ENCODE results near the gene MCF2L2. TPM values are rescaled to one million over a fixed set of nuclear protein-coding genes. Genes with fewer than 3 reads are reported as not detected.

The MCF2L2 gene
- polyA plus RNA-seq, 1 experiment, result not detected

DNA sequence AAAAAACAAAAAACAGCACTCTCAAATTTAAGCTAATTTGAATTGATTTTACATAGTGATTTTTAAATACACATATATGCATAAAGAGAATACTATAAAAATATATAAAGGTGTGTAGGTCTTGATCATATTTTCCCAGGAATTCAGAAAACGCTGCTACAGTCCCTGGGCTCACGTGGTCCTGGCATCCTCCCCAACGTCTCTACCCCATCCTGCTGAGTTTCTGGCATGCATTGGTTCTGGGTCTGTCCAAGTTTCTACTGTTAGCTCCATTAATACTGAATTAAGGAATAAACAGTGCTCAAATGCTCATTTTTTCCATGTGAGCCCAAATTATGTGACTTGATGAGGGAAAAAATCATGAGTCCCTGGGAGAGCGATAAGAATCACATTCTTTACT is 233.2 kb downstream of the MCF2L2 start:
- DNase-seq (ENCODE audit: low read depth, low spot score), result no peak
- CTCF ChIA-PET, result interaction anchor here (0.6 to 3.4 kb wide), 3 partner anchors 10 to 250 kb away, joined by 3 to 27 read pairs (median 3); no protein-coding TSS in a partner anchor
- H3K4me3 ChIP-seq (ENCODE audit: low read depth, low read length), result no peak overlapping the region
- TF ChIP-seq, protein P1, sequence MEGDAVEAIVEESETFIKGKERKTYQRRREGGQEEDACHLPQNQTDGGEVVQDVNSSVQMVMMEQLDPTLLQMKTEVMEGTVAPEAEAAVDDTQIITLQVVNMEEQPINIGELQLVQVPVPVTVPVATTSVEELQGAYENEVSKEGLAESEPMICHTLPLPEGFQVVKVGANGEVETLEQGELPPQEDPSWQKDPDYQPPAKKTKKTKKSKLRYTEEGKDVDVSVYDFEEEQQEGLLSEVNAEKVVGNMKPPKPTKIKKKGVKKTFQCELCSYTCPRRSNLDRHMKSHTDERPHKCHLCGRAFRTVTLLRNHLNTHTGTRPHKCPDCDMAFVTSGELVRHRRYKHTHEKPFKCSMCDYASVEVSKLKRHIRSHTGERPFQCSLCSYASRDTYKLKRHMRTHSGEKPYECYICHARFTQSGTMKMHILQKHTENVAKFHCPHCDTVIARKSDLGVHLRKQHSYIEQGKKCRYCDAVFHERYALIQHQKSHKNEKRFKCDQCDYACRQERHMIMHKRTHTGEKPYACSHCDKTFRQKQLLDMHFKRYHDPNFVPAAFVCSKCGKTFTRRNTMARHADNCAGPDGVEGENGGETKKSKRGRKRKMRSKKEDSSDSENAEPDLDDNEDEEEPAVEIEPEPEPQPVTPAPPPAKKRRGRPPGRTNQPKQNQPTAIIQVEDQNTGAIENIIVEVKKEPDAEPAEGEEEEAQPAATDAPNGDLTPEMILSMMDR (IDR thresholded peaks at IDR 0.05; ENCODE audit: low read depth, low read length), result no peak
- no peaks in the 10 kb centered on the region for H3K27me3 ChIP-seq (ENCODE audit: control insufficient read depth, insufficient read depth, low read length)
- H3K9me3 ChIP-seq (ENCODE audit: control insufficient read depth, insufficient read depth, low read length), result no peaks in the 10 kb centered on the region
- POLR2A ChIA-PET, result no interaction called here
- H3K27ac ChIP-seq (ENCODE audit: low read depth, low read length), result no peak overlapping the region

DNA sequence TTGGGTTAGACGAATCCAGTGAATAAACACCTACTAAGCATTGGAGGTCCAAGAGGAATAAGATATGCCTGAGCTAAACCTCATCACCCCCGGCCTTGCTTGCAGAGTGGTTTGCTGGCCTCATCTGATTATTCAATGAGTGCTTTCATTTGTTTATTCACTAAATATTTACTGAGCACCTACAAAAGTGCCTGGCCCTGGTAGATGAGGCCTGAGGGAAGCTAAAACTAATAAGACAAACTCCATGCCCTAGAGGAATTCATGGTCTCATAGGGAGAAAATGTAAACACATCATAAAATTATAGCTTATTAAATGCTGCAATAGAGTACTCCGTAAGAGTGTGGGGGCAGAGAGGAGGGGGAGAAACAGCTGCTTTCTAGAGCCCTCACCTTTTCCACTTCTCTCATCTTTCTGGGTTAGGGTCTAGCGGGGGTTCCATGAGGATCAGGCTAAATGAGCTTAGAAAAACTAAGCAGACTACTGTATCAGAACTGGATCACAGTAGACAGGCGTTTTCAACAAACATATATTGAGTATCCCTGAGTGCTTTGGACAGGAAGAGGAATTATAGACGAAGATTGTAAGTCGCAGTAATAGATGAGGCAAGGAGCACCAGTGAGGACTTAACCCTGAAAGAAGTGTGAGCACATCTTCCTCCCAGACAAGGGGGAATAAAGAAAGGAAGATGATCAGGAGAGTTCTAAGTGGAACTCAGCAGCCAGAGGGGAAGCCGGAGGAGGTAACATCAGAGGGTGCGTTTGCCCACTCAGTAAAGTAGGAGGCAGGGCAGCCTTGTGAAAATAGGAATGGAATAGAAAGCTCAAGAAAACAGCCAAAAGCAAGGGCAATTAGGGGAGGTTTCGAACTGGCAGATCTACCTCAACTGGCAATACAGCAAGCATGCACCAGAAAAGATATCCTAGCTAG is 234.4 kb downstream of the MCF2L2 start:
- Histone ChIP-seq H3K27ac (ENCODE audit: low read depth, low read length) (no peak overlapping the region), H3K27me3 (ENCODE audit: control insufficient read depth, insufficient read depth, low read length) (no peaks in the 10 kb centered on the region), H3K4me3 (ENCODE audit: low read depth, low read length) (no peak overlapping the region), H3K9me3 (ENCODE audit: control insufficient read depth, insufficient read depth, low read length) (no peaks in the 10 kb centered on the region)
- ChIA-PET CTCF (interaction anchor here (1.0 to 3.4 kb wide), 4 partner anchors 9 to 191 kb away, joined by 4 to 27 read pairs (median 8); no protein-coding TSS in a partner anchor), POLR2A (interaction anchor here (0.9 to 1.1 kb wide), 2 partner anchors 105 to 176 kb away, joined by 3 read pairs; no protein-coding TSS in a partner anchor)
- TF ChIP-seq, protein P1 (IDR thresholded peaks at IDR 0.05; ENCODE audit: low read depth, low read length), result no peak
- no peak for DNase-seq (ENCODE audit: low read depth, low spot score)

DNA sequence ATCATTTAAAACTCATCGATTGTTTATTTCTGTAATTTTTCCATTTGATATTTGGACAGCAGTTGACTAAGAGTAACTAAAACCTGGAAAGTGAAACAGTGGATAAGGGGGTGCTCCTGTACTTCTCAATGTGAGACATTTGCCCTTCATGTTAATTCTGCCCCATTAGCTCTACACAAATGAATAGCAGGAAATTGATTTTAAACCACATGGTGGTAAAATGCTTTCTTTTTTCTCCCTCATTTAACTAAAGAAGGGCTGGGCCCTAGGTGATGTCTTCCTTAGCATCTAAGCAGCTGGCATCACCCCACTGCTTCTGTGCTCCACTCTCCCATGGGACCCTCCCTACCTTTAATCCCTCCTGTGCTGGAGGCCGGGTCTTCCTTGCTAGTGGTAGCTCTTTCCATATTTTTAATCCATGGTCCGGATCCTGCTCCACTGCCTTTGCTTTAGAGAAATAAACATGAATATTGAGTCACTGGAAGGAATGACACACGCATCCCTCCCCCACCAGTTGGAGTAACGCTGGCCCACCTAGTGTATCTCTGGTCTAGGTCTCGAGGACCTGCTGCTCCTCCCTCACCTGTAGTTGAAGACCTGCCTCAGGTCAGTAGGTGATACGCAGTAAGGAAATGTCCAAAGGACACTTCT is 235.6 kb downstream of the MCF2L2 start:
- ChIA-PET POLR2A (interaction anchor here (0.5 kb wide), 1 partner anchor 8 kb away, joined by 4 read pairs; no protein-coding TSS in a partner anchor), CTCF (interaction anchor here (1.7 to 3.4 kb wide), 3 partner anchors 8 to 192 kb away, joined by 4 to 27 read pairs (median 12); no protein-coding TSS in a partner anchor)
- Histone ChIP-seq H3K27me3 (ENCODE audit: control insufficient read depth, insufficient read depth, low read length) (no peaks in the 10 kb centered on the region), H3K4me3 (ENCODE audit: low read depth, low read length) (no peak overlapping the region), H3K9me3 (ENCODE audit: control insufficient read depth, insufficient read depth, low read length) (no peaks in the 10 kb centered on the region), H3K27ac (ENCODE audit: low read depth, low read length) (no peak overlapping the region)
- TF ChIP-seq, protein P1 (IDR thresholded peaks at IDR 0.05; ENCODE audit: low read depth, low read length), result no peak
- no peak for DNase-seq (ENCODE audit: low read depth, low spot score)

DNA sequence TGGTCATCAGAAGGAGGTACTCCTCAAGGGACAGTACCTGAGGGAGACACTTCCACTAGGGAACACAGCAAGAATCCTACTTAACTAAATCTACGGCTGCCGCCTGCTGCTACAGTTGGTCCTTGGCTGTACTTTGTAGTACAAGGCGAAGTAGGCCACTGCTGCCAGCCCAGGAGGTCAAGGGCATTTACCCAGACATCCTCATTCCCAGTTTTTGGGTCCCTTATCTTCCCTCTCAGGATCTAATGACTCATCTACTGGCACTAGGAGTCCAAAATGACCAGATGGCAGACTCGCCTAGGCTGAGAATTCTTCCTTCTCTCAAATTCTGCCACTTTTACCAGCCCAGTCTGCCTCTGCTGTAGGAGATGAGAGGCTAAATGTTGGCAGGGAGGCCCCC is 238.8 kb downstream of the MCF2L2 start:
- Histone ChIP-seq H3K27me3 (ENCODE audit: control insufficient read depth, insufficient read depth, low read length) (no peaks in the 10 kb centered on the region), H3K4me3 (ENCODE audit: low read depth, low read length) (no peak overlapping the region), H3K9me3 (ENCODE audit: control insufficient read depth, insufficient read depth, low read length) (no peaks in the 10 kb centered on the region), H3K27ac (ENCODE audit: low read depth, low read length) (no peak overlapping the region)
- TF ChIP-seq, protein P1 (IDR thresholded peaks at IDR 0.05; ENCODE audit: low read depth, low read length), result no peak
- ChIA-PET POLR2A (no interaction called here), CTCF (no interaction called here)
- DNase-seq (ENCODE audit: low read depth, low spot score), result no peak

Measured in AG04450 (cell line).